ENCODE data around the gene COL8A2. TPM values are rescaled to one million over a fixed set of nuclear protein-coding genes. Genes with fewer than 3 reads are reported as not detected.
A peak's percentile ranks its signal among the peaks of the same experiment; 100 is the strongest.

Gene COL8A2
- total RNA-seq, 1 donor from 2014 or later = 0.06 TPM

DNA sequence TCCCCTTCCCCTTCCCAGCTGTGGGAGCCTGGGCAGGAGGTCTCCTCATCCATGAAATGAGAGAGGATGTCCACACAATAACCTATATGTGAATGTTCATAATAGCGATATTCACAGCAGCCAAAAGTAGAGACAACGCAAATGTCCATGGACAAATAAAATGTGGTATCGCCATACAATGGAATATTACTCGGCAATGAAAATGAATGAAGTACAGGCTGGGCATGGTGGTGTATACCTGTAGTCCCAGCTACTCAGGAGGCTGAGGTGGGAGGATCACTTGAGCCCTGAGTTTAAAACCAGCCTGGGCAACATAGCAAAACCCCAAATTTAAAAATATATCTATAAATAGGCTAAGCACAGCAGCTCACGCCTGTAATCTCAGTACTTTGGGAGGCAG, 23.5 kb downstream of the COL8A2 start:
- TF ChIP-seq, protein P1, sequence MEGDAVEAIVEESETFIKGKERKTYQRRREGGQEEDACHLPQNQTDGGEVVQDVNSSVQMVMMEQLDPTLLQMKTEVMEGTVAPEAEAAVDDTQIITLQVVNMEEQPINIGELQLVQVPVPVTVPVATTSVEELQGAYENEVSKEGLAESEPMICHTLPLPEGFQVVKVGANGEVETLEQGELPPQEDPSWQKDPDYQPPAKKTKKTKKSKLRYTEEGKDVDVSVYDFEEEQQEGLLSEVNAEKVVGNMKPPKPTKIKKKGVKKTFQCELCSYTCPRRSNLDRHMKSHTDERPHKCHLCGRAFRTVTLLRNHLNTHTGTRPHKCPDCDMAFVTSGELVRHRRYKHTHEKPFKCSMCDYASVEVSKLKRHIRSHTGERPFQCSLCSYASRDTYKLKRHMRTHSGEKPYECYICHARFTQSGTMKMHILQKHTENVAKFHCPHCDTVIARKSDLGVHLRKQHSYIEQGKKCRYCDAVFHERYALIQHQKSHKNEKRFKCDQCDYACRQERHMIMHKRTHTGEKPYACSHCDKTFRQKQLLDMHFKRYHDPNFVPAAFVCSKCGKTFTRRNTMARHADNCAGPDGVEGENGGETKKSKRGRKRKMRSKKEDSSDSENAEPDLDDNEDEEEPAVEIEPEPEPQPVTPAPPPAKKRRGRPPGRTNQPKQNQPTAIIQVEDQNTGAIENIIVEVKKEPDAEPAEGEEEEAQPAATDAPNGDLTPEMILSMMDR (conservative IDR thresholded peaks at IDR 0.05; ENCODE audit: low read depth, low read length) = no peak
- DNase-seq (ENCODE audit: low read depth) = no peak
- H3K4me3 ChIP-seq (ENCODE audit: low read depth, low read length) = no peak overlapping the region

DNA sequence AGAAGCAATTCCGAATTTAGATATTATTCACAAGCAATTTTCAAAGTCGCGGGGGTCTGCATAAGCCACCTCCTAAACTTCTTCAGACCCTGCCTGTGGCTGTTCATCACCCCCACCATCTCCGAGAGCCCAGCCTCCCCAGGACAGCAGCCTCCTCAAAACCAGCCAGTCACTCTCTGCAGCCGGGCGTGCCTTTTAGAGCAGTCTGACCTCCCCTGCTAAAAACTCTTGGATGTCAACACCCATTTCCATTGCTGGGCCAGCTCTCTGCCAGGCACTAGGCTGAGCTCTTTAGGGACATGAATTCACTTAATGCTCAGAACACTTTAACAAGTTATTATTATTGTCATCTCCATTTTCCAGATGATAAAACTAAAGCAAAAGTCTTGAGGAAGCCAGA, 24.6 kb downstream of the COL8A2 start:
- no peak overlapping the region for H3K4me3 ChIP-seq (ENCODE audit: low read depth, low read length)
- DNase-seq (ENCODE audit: low read depth) = no peak
- TF ChIP-seq, protein P1 (conservative IDR thresholded peaks at IDR 0.05; ENCODE audit: low read depth, low read length) = no peak

DNA sequence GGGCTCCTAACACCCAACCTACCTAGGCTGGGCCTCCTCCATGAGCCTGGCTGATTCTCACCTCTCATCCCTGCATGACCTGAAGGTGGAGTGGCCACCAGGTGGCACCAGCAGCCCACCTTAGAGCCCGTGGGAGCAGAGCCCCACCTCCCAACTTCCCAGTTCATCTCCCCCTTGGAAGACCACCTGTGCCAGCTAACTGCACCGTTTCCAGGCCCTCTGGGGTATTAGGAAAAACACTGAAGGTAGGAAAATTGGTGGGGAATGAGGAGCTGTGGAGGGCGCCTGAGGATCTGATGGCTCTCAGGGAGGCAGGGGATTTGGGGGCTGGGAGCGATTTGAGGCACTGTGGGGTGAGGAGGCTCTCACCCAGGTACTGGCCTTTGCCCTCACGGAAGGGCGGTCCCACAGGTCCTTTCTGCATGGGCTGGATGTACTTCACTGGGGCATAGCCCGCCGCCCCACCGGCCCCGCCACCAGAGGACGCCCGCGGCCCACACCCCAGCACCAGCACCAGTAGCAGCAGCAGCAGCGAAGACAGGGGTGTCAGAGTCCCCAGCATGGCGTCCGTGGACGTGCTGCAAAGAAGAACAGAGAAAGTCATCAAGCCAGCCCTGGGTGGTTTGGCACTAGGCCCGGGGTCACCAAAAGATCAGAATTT, 25.2 kb downstream of the COL8A2 start:
- TF ChIP-seq, protein P1 (conservative IDR thresholded peaks at IDR 0.05; ENCODE audit: low read depth, low read length) = peak; percentile 76
- DNase-seq (ENCODE audit: low read depth) = no peak
- H3K4me3 ChIP-seq (ENCODE audit: low read depth, low read length) = no peak overlapping the region

DNA sequence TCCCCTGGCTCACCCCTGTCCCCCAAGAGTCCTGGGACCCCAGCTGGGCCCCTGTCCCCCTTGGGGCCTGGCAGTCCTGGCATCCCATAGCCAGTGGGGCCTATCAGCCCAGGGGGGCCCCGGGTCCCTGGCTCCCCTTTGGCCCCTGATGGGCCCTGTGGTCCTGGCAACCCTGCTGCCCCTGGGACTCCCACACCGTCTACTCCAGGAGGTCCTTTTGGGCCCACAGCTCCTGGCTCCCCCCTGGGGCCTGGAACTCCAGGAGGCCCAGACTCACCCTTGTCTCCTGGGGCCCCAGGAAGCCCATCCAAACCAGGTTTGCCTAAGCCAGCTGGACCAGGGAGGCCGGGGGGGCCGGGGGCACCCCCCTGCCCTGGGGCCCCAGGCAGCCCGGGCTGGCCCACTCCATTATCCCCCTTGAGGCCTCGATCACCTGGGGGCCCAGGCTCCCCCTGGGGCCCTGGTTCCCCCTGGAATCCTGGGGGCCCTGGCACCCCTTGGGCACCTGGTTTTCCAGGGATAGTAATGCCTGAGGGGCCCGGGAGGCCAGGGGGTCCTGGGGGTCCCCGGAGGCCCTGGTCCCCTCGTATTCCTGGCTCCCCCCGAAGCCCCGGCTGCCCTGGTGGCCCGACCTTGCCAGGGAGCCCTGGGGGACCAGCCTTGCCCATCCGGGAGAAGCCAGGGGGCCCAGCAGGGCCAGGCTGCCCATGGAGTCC, 26.2 kb downstream of the COL8A2 start:
- TF ChIP-seq, protein P1 (conservative IDR thresholded peaks at IDR 0.05; ENCODE audit: low read depth, low read length) = no peak
- DNase-seq (ENCODE audit: low read depth) = no peak
- no peak overlapping the region for H3K4me3 ChIP-seq (ENCODE audit: low read depth, low read length)

DNA sequence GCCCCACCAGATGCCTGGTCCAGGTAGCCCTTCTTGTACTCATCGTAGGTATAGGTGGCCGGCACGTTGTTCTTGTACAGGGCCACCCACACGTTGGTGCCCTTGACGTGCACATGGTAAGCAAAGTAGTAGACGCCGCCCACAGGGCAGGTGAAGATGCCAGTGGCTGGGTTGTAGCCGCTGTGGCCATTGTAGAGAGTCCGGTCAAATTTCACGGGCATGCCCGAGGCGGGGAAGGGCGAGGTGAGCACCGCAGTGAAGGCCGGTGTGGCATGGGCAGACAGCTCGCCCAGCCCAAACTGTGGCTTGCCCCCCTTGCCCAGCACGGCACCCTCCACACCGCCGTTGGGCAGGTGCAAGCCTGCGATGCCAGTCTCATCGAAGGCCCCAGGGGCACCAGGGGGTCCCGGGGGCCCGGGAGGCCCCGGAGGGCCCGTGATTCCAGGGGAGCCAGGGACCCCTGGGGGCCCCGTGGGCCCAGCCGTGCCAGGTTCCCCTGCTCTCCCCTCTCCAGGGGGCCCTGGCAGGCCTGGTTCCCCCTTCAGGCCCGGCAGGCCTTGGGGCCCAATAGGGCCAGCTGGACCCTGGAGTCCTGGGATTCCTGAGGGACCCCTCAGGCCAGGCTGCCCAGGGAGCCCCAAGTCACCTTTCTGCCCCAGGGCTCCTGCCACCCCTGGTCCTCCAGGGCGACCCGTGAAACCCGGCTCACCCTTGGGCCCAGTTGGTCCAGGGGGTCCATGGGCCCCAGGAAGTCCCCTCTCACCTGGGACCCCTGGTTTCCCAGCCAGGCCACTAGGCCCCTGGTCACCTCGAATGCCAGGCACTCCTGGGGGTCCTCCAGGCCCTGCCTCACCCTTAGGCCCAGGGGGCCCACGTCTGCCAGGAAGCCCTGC, 27.1 kb downstream of the COL8A2 start:
- no peak for DNase-seq (ENCODE audit: low read depth)
- H3K4me3 ChIP-seq (ENCODE audit: low read depth, low read length) = no peak overlapping the region
- TF ChIP-seq, protein P1 (conservative IDR thresholded peaks at IDR 0.05; ENCODE audit: low read depth, low read length) = no peak

DNA sequence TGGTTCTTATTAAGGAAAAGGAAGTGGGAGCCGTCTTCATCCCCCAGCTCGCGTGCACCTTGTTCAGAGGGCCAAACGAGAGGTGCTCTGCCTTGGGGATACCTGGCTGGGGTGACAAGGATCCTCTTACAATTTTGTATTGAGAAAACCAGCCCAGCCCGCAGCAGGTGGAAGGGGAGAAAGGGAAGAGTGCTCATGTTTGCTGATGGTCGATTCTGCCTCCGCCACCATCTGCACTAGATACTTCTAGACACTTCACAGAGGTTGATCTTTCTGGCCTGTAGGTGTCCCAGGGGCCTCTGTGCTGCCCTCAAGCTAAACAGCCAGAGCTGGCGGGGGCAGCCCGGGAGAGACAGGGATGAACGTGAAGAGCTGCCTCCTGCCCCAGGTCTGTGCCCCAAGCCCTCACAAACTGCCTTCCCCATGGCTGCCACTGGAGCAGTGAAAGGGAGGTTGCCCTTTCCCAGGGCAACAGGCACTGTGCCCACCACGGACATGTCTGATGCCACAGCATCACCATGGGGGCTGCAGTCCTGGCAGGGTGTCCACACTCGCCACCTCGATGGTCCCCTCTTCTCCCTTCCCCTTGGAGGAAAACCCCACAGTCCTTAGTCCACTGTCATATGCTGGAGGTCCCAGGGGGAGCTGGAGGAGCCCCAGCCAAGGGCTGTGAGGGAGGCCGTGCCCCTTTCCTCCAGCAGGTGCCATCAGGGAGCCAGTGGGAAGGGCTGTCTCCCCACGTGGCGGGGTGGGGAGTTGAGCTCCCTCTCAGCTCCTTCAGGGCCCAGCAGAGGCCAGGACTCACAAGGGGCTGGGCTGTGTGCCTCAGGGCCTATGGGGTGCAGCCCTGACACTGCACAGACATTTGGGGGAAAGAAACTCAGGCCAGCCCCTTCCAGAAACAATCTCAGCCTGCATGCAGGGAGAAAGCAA, 28.3 kb downstream of the COL8A2 start:
- no peak for DNase-seq (ENCODE audit: low read depth)
- TF ChIP-seq, protein P1 (conservative IDR thresholded peaks at IDR 0.05; ENCODE audit: low read depth, low read length) = no peak

More for the DNA sequence above, 28.3 kb downstream of the COL8A2 start:
- no peak overlapping the region for H3K4me3 ChIP-seq (ENCODE audit: low read depth, low read length)

Measured in epithelial cell of proximal tubule (primary cell).